NCI-H2171 (cell line): ENCODE results near the gene RBM18.
A peak's percentile ranks its signal among the peaks of the same experiment; 100 is the strongest.

ENCODE experiments used
- DNase-seq: peaks from one replicate; lab custom pipeline; 2025; lab: John Stamatoyannopoulos, UW

The RBM18 gene

GRCh38 chr9:122221183-122221811 is 43.3 kb downstream of the RBM18 start:
- DNase-seq: peak; percentile 18

GRCh38 chr9:122220673-122221182 is 43.9 kb downstream of the RBM18 start:
- no peak for DNase-seq

DNA sequence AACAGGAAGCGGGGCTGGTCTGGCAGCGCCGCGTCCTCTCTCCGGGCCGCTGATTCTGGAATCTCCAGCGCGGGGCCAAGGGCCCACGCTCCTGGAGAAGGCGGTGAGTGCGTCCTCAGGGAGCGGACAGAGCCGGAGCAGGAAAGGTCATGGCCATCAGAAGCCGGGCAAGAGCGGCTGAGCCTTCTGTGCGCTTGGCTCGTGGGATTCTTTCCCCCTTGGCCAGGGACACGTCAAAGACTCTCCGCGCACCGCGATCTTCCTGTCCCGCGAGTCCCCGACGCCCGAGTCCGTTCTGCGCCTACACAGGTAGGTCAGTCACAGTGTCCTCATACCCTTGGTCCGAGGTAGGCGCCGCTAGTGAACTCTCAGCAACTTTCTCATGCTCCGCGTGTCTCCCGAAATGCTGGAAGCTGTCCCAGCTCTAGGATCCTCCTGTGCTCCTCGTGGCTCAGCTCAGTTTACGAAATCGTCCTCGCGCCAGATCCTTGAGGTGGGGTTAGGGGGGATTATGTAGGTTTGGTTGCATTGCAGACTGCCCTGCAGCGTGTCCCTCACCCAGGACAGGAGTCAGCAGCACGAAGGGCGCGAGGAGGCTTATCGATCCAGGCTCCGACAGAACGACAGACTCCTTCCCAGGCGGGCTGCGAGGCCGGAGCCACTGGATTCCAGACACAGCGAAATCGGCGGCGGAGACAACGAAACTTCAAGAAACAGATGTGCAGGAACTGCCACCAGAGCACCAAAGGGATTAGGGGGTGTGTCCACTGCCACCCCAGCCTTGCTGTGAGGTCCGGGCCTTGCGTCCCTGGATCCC is 44.6 kb downstream of the RBM18 start:
- DNase-seq: no peak

DNA sequence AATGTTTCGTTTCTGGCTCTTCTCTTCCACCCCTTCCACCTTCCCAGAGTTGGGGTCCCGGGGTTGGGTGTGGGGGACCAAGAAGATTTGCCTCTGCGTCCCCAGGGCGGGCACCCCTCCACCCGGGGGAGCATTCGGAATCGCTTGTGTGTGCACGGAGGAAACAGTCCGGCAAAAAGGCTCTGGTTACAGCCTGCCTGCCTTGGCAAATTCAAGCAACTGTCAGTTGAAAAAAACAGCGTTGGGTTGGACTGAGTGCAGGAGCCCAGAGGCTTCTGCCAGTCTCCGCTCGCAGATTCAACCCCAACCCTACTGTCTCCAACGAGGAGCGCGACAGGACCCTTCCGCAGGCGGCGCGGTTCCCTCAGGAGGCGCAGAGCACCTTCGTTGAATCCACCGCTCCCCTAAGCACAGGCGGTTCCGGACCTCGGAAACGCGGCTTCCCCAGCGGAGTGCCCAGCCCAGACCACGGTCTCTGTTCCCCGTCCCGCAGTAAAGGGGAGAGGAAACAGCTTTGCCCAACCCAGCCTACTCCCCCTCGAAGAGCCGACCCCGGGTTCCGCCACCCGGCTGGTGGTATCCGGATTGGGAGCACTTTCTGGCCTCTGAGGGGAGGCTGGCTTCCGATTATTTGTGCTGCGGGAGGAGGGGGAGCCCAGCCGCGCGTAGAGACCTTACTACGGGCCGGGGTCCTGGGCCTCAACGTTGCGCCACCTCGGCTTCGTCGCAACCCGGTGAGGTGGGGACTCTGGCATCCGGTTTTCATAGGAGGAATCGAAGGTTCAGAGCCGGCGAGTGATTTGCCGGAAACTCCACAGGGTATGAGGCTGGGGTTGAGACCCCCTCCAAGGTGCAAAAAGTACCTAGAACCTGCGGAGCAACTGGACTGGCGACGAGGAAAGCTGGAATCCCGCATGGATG is 45.4 kb downstream of the RBM18 start:
- DNase-seq: no peak

GRCh38 chr9:122218071-122218934 is 46.3 kb downstream of the RBM18 start:
- no peak for DNase-seq

DNA sequence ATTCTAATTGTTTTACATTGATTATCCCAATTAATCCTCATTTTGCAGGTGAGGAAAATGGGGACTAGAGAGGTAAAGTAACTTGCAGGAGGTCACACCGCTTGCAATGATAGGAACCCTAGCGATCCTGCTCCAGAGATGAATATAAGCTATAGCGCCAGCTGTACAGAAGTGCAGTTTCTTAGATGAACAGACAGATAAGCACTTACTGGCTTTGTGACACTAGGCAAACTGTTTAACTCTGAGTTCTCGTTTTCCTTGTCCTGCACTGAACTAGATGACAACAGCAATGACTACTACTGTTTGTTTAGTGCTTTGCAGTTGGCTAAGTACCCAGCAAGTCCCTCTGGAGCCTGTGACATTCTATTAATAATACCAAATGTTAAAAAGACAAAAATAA is 47.0 kb downstream of the RBM18 start:
- DNase-seq: no peak

DNA sequence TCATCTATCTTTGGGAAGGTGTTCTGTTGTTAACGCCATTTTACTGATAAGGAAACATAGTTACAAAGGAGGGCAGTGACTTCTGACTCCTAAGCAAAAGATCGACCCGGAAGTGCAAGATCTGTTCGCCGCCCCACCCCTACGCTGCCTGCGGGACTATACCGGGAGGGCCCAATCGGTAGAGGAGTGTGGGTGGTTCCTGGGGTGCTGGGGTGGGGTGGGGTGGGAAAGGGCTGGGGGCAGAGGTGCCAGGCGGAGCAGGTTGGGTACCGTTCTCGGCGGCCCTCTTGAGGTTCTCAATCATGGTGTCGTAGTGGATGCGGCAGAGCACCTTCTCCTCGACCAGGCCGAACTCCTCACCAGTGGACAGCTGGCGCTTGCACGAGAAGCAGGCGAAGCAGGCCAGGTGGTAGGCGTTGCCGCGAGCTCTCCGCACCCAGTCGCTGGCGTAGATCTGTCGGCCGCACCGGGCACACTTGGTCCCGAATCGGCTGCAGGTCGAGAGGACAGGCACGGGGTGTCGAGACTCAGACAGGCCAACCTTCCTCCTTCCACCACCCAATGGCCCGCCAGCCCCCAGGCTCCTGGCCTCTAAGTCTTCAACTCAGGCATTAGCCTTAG is 47.7 kb downstream of the RBM18 start:
- no peak for DNase-seq

DNA sequence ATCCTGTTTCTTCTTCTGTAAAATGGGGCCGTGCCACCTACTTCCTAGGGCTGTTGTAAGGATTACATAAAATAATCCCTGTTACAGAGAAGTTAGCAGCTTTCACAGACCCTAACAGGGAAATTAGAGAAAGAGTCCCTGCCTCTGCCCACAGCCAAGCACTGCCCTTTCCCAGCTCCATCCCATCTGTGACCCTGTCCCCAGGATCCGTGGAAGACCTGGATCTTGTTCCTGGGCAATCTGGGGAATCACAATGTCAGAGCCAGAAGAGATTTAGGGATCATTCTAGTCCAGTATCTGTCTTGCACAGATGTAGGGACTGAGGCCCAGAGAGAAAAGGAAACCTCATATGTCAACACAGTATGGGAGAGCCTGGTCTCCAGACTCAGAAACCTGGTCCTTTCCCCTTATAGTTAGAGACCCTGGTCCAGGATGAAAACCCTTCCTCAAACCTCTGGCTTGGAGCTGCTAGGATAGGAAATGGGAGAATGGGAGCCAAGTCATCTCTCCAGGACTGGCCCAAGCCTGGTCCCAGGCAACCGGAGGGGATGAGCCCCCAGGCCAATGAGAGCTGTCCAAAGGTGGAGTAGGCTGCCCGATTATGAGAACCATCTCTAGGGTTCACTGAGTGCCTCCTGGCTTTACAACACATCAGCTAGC is 48.4 kb downstream of the RBM18 start:
- no peak for DNase-seq

GRCh38 chr9:122215663-122216062 is 49.0 kb downstream of the RBM18 start:
- DNase-seq: no peak

DNA sequence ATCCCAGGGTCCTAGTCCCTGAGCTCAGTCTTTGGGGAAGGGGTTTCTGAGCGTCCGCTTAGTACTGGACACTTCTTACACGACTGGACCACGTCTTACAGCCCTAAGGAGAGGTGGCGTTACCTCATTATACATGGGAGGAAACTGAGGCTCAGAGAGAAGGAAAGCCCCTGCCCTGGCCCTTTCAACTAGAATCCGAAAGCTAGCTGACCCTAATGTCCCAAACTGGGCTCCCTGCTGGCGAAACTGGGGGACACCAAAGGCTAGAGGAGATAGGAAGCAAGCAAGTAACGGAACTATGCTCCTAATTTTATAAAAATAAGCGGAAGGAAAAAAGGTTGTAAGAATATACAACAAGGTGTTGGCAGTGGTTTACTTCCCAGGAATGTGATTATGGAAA is 50.1 kb downstream of the RBM18 start:
- DNase-seq: no peak

- peak; percentile 83 for DNase-seq
Measured at GRCh38 chr9:122213589-122214413, 50.8 kb downstream of the RBM18 start.

- no peak for DNase-seq
Measured at GRCh38 chr9:122213102-122213588, 51.5 kb downstream of the RBM18 start.

GRCh38 chr9:122212473-122213004 is 52.1 kb downstream of the RBM18 start:
- DNase-seq: no peak

GRCh38 chr9:122209451-122209850 is 55.2 kb downstream of the RBM18 start:
- no peak for DNase-seq

- no peak for DNase-seq
Measured at GRCh38 chr9:122207096-122207495, 57.5 kb downstream of the RBM18 start.

- no peak for DNase-seq
Measured at GRCh38 chr9:122206118-122207046, 58.3 kb downstream of the RBM18 start.

- no peak for DNase-seq
Measured at GRCh38 chr9:122205176-122205575, 59.5 kb downstream of the RBM18 start.

DNA sequence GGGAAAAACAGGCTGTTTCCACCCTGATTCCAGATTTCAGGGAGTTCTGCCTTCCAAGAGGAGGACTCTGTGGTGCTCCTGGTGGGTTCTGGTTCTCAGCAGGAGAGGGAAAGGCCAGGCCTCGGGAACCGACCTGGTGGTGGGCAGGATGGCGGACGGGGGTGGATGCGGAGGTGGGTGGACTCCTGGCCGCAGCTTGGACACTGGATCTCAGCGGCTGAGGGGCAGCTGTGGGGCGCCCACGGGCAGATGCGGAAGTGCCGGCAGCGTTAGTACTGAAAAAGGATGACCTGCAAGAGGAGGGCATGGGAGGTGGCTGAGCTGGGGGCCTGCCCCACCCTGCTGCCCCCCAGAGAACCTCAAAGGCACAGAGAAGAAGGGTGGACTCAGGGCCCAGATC is 60.1 kb downstream of the RBM18 start:
- DNase-seq: no peak
